ENCODE data around the gene ATXN7.

The ATXN7 gene

GRCh38 chr3:63937661-63938651, 74.3 kb downstream of the ATXN7 start:
- peak; percentile 61 for DNase-seq (ENCODE audit: low spot score)

GRCh38 chr3:63940389-63940757, 76.7 kb downstream of the ATXN7 start:
- DNase-seq (ENCODE audit: low spot score) = no peak

- no peak for DNase-seq (ENCODE audit: low spot score)
Measured at GRCh38 chr3:63942528-63942927, 78.9 kb downstream of the ATXN7 start.

GRCh38 chr3:63943678-63944077, 80.0 kb downstream of the ATXN7 start:
- no peak for DNase-seq (ENCODE audit: low spot score)

GRCh38 chr3:63945558-63946096, 82.0 kb downstream of the ATXN7 start:
- DNase-seq (ENCODE audit: low spot score) = no peak

GRCh38 chr3:63946753-63947152, 83.1 kb downstream of the ATXN7 start:
- no peak for DNase-seq (ENCODE audit: low spot score)

GRCh38 chr3:63947594-63947993, 83.9 kb downstream of the ATXN7 start:
- no peak for DNase-seq (ENCODE audit: low spot score)

GRCh38 chr3:63949005-63949404, 85.3 kb downstream of the ATXN7 start:
- peak; percentile 29 for DNase-seq (ENCODE audit: low spot score)

- no peak for DNase-seq (ENCODE audit: low spot score)
Measured at GRCh38 chr3:63950698-63951097, 87.0 kb downstream of the ATXN7 start.

- DNase-seq (ENCODE audit: low spot score) = no peak
Measured at GRCh38 chr3:63951492-63952247, 88.0 kb downstream of the ATXN7 start.

GRCh38 chr3:63952248-63952594, 88.6 kb downstream of the ATXN7 start:
- DNase-seq (ENCODE audit: low spot score) = peak; percentile 50

GRCh38 chr3:63954182-63954581, 90.5 kb downstream of the ATXN7 start:
- peak; percentile 79 for DNase-seq (ENCODE audit: low spot score)

- DNase-seq (ENCODE audit: low spot score) = no peak
Measured at GRCh38 chr3:63955036-63955650, 91.5 kb downstream of the ATXN7 start.

GRCh38 chr3:63955830-63956545, 92.3 kb downstream of the ATXN7 start:
- DNase-seq (ENCODE audit: low spot score) = peak; percentile 62

- no peak for DNase-seq (ENCODE audit: low spot score)
Measured at GRCh38 chr3:63959146-63959545, 95.5 kb downstream of the ATXN7 start.

- DNase-seq (ENCODE audit: low spot score) = peak; percentile 55
Measured at GRCh38 chr3:63960048-63960711, 96.5 kb downstream of the ATXN7 start.

- DNase-seq (ENCODE audit: low spot score) = peak; percentile 67
Measured at GRCh38 chr3:63961891-63962290, 98.2 kb downstream of the ATXN7 start.

GRCh38 chr3:63963496-63963895, 99.8 kb downstream of the ATXN7 start:
- no peak for DNase-seq (ENCODE audit: low spot score)

- no peak for DNase-seq (ENCODE audit: low spot score)
Measured at GRCh38 chr3:63964681-63965485, 101.2 kb downstream of the ATXN7 start.

GRCh38 chr3:63966007-63966406, 102.3 kb downstream of the ATXN7 start:
- no peak for DNase-seq (ENCODE audit: low spot score)
